A549 (cell line): ENCODE data around the gene CLEC16A. TPM values are rescaled to one million over a fixed set of nuclear protein-coding genes. Genes with fewer than 3 reads are reported as not detected.

ENCODE experiments used
- ATAC-seq, 2 experiments: fragments of 200-7000 bp in 1 of 2; fragments of >200 bp in 1 of 2; cut with Nextera tagmentation in 1 of 2; cut with Tn5 transposase in 1 of 2; 3 replicates each; pipeline versions ENCODE4 v1.8.0 to v1.9.1; 2018 to 2020; ENCODE audit warnings: mild to moderate bottlenecking in 1 of 2, moderate library complexity in 1 of 2
- CTCF ChIA-PET: fragments of 300-600 bp; sonication (Branson Sonifier 250); formaldehyde crosslinking; extraction: SDS; loops from one replicate; lab custom pipeline; 2021; ENCODE audit warnings: antibody characterized with exemption, inconsistent platforms; lab: Yijun Ruan, JAX
- POLR2A ChIA-PET: fragments of 350-600 bp; formaldehyde crosslinking; extraction: SDS; loops from one replicate; lab custom pipeline; 2021; ENCODE audit warnings: antibody characterized with exemption, inconsistent platforms; lab: Yijun Ruan, JAX
- DNase-seq, 2 experiments: peaks; one replicate each; pipeline versions ENCODE4 v3.0.0 to v3.0.0-alpha.2; 2011 to 2016; ENCODE audit warnings: low read depth in 1 of 2, low spot score in 1 of 2
- FAIRE-seq: peaks from 2 replicates; lab custom pipeline; 2011; peaks lifted over from hg19 to GRCh38; lab: Jason Lieb, UNC
- H3K27ac ChIP-seq, 2 experiments: fragments of >200 bp; sonication (Bioruptor Twin); formaldehyde crosslinking; 3 replicates each; pipeline ENCODE4 v1.5.1; 2016 to 2017
- H3K4me1 ChIP-seq: fragments of >200 bp; sonication (Bioruptor Twin); formaldehyde crosslinking; 3 replicates; pipeline ENCODE4 v1.6.1; 2016
- H3K4me2 ChIP-seq: fragments of >200 bp; sonication (Bioruptor Twin); formaldehyde crosslinking; 3 replicates; pipeline ENCODE4 v1.6.1; 2016
- H3K4me3 ChIP-seq: fragments of >200 bp; sonication (Bioruptor Twin); formaldehyde crosslinking; 3 replicates; pipeline ENCODE4 v1.5.1; 2016
- H3K9me3 ChIP-seq: fragments of >200 bp; sonication (Bioruptor Twin); formaldehyde crosslinking; 3 replicates; pipeline ENCODE4 v1.6.1; 2016
- ATOH8 ChIP-seq: fragments of 250-450 bp; sonication (Bioruptor Pico); IDR thresholded peaks from 2 replicates; pipeline ENCODE4 v1.5.0; 2020; ENCODE audit warnings: low read depth, mild to moderate bottlenecking, moderate library complexity
- CBX2 ChIP-seq: fragments of 200-600 bp; sonication (generic); IDR thresholded peaks from 2 replicates; pipeline ENCODE4 v1.6.1; 2016; ENCODE audit warnings: low read depth, mild to moderate bottlenecking, borderline replicate concordance
- CBX8 ChIP-seq: fragments of 200-600 bp; sonication (generic); IDR thresholded peaks from 2 replicates; pipeline ENCODE4 v1.6.1; 2016
- CEBPB ChIP-seq, 2 experiments: fragments of >200 bp in 1 of 2; sonication (Bioruptor Twin) in 1 of 2; formaldehyde crosslinking in 1 of 2; IDR thresholded peaks; 2 replicates each; pipeline ENCODE4 v1.6.1; 2012 to 2016
- EHF ChIP-seq: fragments of 250-450 bp; sonication (Bioruptor Pico); IDR thresholded peaks from 2 replicates; pipeline ENCODE4 v1.5.0; 2020; ENCODE audit warnings: mild to moderate bottlenecking
- EHMT2 ChIP-seq: fragments of 200-600 bp; sonication (generic); IDR thresholded peaks from 2 replicates; pipeline ENCODE4 v1.6.1; 2016; ENCODE audit warnings: antibody characterized with exemption, low read depth, mild to moderate bottlenecking, moderate library complexity
- ESRRA ChIP-seq: fragments of 150-350 bp; IDR thresholded peaks from 2 replicates; pipeline ENCODE4 v1.6.1; 2014; ENCODE audit warnings: mild to moderate bottlenecking, low read length, borderline replicate concordance
- FOSB ChIP-seq: fragments of 250-450 bp; sonication (Bioruptor Pico); IDR thresholded peaks from 2 replicates; pipeline ENCODE4 v1.5.0; 2020; ENCODE audit warnings: mild to moderate bottlenecking, moderate library complexity
- FOSL2 ChIP-seq, 2 experiments: fragments of 450-650 bp in 1 of 2; fragments of >200 bp in 1 of 2; sonication (Bioruptor Twin) in 1 of 2; formaldehyde crosslinking; IDR thresholded peaks; 2 replicates each; pipeline versions ENCODE4 v1.5.0 to v1.6.1; 2016 to 2020; ENCODE audit warnings: mild to moderate bottlenecking in 1 of 2, moderate library complexity in 1 of 2
- HES2 ChIP-seq: fragments of >200 bp; sonication (Bioruptor Twin); formaldehyde crosslinking; IDR thresholded peaks from 2 replicates; pipeline ENCODE4 v1.6.1; 2016
- HEYL ChIP-seq: fragments of 250-450 bp; sonication (Bioruptor Pico); IDR thresholded peaks from 2 replicates; pipeline ENCODE4 v1.8.0; 2021; ENCODE audit warnings: mild to moderate bottlenecking, moderate library complexity
- MAFK ChIP-seq: fragments of 450-650 bp; IDR thresholded peaks from 2 replicates; pipeline ENCODE4 v1.6.1; 2014; ENCODE audit not compliant: partially characterized antibody
- MAX ChIP-seq: IDR thresholded peaks from 2 replicates; pipeline ENCODE4 v1.6.1; 2012
- MAZ ChIP-seq: fragments of 150-350 bp; IDR thresholded peaks from 2 replicates; pipeline ENCODE4 v1.6.1; 2014; ENCODE audit warnings: antibody characterized with exemption, low read depth, low read length, borderline replicate concordance
- NFE2L2 ChIP-seq: fragments of 150-350 bp; conservative IDR thresholded peaks from 2 replicates; pipeline ENCODE4 v1.6.1; 2014; ENCODE audit warnings: low read length
- PBX3 ChIP-seq: IDR thresholded peaks from 2 replicates; pipeline ENCODE4 v1.6.1; 2012
- PHF8 ChIP-seq: fragments of 200-600 bp; sonication (generic); IDR thresholded peaks from 2 replicates; pipeline ENCODE4 v1.6.1; 2016; ENCODE audit warnings: low read depth, mild to moderate bottlenecking, antibody characterized with exemption, moderate library complexity, borderline replicate concordance
- POLR2A ChIP-seq: IDR thresholded peaks from 2 replicates; pipeline ENCODE4 v1.6.1; 2012; ENCODE audit warnings: mild to moderate bottlenecking, low read length
- RARB ChIP-seq: fragments of 250-450 bp; sonication (Bioruptor Pico); IDR thresholded peaks from 2 replicates; pipeline ENCODE4 v1.8.0; 2021; ENCODE audit warnings: mild to moderate bottlenecking, moderate library complexity
- REST ChIP-seq: fragments of 200-600 bp; sonication (generic); IDR thresholded peaks from 2 replicates; pipeline ENCODE4 v1.6.1; 2016; ENCODE audit warnings: antibody characterized with exemption, mild to moderate bottlenecking, moderate library complexity
- RFX5 ChIP-seq: fragments of 450-650 bp; IDR thresholded peaks from 2 replicates; pipeline ENCODE4 v1.7.1; 2014; ENCODE audit warnings: antibody characterized with exemption, mild to moderate bottlenecking, moderate library complexity
- TP53 ChIP-seq: fragments of 250-450 bp; sonication (Bioruptor Pico); IDR thresholded peaks from 2 replicates; pipeline ENCODE4 v1.5.0; 2021; ENCODE audit warnings: mild to moderate bottlenecking, moderate library complexity
- USF2 ChIP-seq: fragments of 450-650 bp; IDR thresholded peaks from 2 replicates; pipeline ENCODE4 v1.6.1; 2014; ENCODE audit warnings: antibody characterized with exemption
- ZNF302 ChIP-seq: fragments of 250-450 bp; sonication (Bioruptor Pico); IDR thresholded peaks from 2 replicates; pipeline ENCODE4 v1.9.0; 2021; ENCODE audit warnings: inconsistent platforms, mild to moderate bottlenecking, moderate library complexity
- WGBS: methylation state at CpG from one replicate; pipeline ENCODE4 v1.1.6; 2017; ENCODE audit errors: missing lambda C conversion rate; 5-methylcytosine and 5-hydroxymethylcytosine counted together
- polyA plus RNA-seq, 4 experiments: library from polyadenylated mRNA; depleted of rRNA in 3 of 4; stranded (reverse); fragments of >200 nt; fragmentation: RNase III in 1 of 4; extraction: RNeasy Plus Mini Kit Qiagen cat#74134 plus additional on column Dnase treatment in 1 of 4; gene quantifications; 2 replicates in 3 of 4; 3 replicates in 1 of 4; pipeline ENCODE4 v1.2.3, GENCODE V29; 2011 to 2017

The CLEC16A gene
- polyA plus RNA-seq, 2 of the 4 experiments (the other 2 are of a cell fraction), result 8.3 to 10.4 TPM

- no peak for FAIRE-seq
- TF ChIP-seq HES2, result no peak
- TF ChIP-seq MAFK, result no peak
- no peak for TF ChIP-seq PHF8
- no peak for TF ChIP-seq FOSL2 (IDR thresholded peaks at IDR 0.05)
- TF ChIP-seq FOSL2 (CRISPR knock-in tag; IDR thresholded peaks at IDR 0.05), result no peak
- TF ChIP-seq TP53, result no peak
- TF ChIP-seq ESRRA, result no peak
- TF ChIP-seq NFE2L2, result no peak
- no peak for TF ChIP-seq CBX2
- TF ChIP-seq POLR2A, result no peak
- no peak for TF ChIP-seq ZNF302 (CRISPR knock-in tag)
- no peak for TF ChIP-seq EHF (CRISPR knock-in tag)
- TF ChIP-seq EHMT2, result no peak
- no peak for TF ChIP-seq PBX3
- no peak for DNase-seq
- ATAC-seq, result no peak
- WGBS, result 85% methylated on average over 14 of the region's 19 CpGs
- Histone ChIP-seq H3K4me2 (no peak overlapping the region), H3K4me1 (no peaks in the 10 kb centered on the region), H3K27ac (no peak overlapping the region), H3K4me3 (no peak overlapping the region), H3K9me3 (no peaks in the 10 kb centered on the region)
- ChIA-PET CTCF (interaction anchor here (2.8 kb wide), 1 partner anchor 84 kb away, joined by 7 read pairs; the partner anchor contains the start of gene SOCS1), POLR2A (interaction anchor here (0.6 kb wide), 1 partner anchor 25 kb away, joined by 3 read pairs; no protein-coding TSS in a partner anchor)
Measured at GRCh38 chr16:11170696-11171447, 226.5 kb downstream of the CLEC16A start.

- FAIRE-seq (no peak), DNase-seq (no peak), ATAC-seq (no peak)
- WGBS, result over 99% methylated on average over 4 of the region's 4 CpGs
- Histone ChIP-seq H3K27ac (no peak overlapping the region), H3K4me2 (no peak overlapping the region), H3K4me3 (no peak overlapping the region), H3K9me3 (no peaks in the 10 kb centered on the region), H3K4me1 (no peaks in the 10 kb centered on the region)
- CTCF ChIA-PET, result interaction anchor here (2.8 kb wide), 1 partner anchor 84 kb away, joined by 7 read pairs; the partner anchor contains the start of gene SOCS1
- POLR2A ChIA-PET, result interaction anchor here (0.6 kb wide), 1 partner anchor 24 kb away, joined by 3 read pairs; no protein-coding TSS in a partner anchor
- TF ChIP-seq MAFK, result no peak
- TF ChIP-seq CBX8, result no peak
- no peak for TF ChIP-seq PHF8
- no peak for TF ChIP-seq RFX5
- no peak for TF ChIP-seq HEYL (CRISPR knock-in tag)
- TF ChIP-seq CEBPB (IDR thresholded peaks at IDR 0.05), result no peak
- TF ChIP-seq MAZ, result no peak
- no peak for TF ChIP-seq RARB (CRISPR knock-in tag)
- TF ChIP-seq REST, result no peak
- no peak for TF ChIP-seq MAX
- TF ChIP-seq FOSB (CRISPR knock-in tag), result no peak
- no peak for TF ChIP-seq ESRRA
- no peak for TF ChIP-seq USF2
- no peak for TF ChIP-seq ATOH8 (CRISPR knock-in tag)
- no peak for TF ChIP-seq TP53
Measured at GRCh38 chr16:11171448-11171709, 227.0 kb downstream of the CLEC16A start.
